GM23248 (cell line): ENCODE measurements around the gene MEAK7. TPM values are rescaled to one million over a fixed set of nuclear protein-coding genes. Genes with fewer than 3 reads are reported as not detected.

ENCODE experiments used
- DNase-seq: peaks from one replicate; pipeline ENCODE4 v3.0.0-alpha.2; 2015
- H2AFZ ChIP-seq: fragments of 200-600 bp; sonication (generic); 2 replicates; pipeline ENCODE4 v1.6.1; 2016; ENCODE audit warnings: antibody characterized with exemption
- H3F3A ChIP-seq: fragments of 200-600 bp; sonication (generic); 2 replicates; pipeline ENCODE4 v1.6.1; 2016; ENCODE audit warnings: mild to moderate bottlenecking, antibody characterized with exemption, mixed run types; ENCODE audit not compliant: insufficient read depth
- H3K27ac ChIP-seq: fragments of 200-600 bp; sonication (generic); 2 replicates; pipeline ENCODE4 v1.5.1; 2016; ENCODE audit warnings: mild to moderate bottlenecking
- H3K27me3 ChIP-seq: fragments of 200-600 bp; sonication (generic); replicated peaks from 2 replicates; pipeline ENCODE4 v1.6.1; 2016; ENCODE audit warnings: mild to moderate bottlenecking; ENCODE audit not compliant: insufficient read depth
- H3K36me3 ChIP-seq: fragments of 200-600 bp; sonication (generic); 2 replicates; pipeline ENCODE4 v1.6.1; 2016; ENCODE audit warnings: low read depth, mild to moderate bottlenecking
- H3K4me1 ChIP-seq: fragments of 200-600 bp; sonication (generic); 2 replicates; pipeline ENCODE4 v1.6.1; 2016; ENCODE audit warnings: mild to moderate bottlenecking; ENCODE audit not compliant: insufficient read depth
- H3K4me2 ChIP-seq: fragments of 200-600 bp; sonication (generic); one replicate; pipeline ENCODE4 v1.6.1; 2016; ENCODE audit warnings: mild to moderate bottlenecking; ENCODE audit not compliant: unreplicated experiment
- H3K4me3 ChIP-seq: fragments of 200-600 bp; sonication (generic); 2 replicates; pipeline ENCODE4 v1.5.1; 2016; ENCODE audit warnings: mild to moderate bottlenecking
- H3K79me2 ChIP-seq: fragments of 200-600 bp; sonication (generic); 2 replicates; pipeline ENCODE4 v1.6.1; 2016; ENCODE audit warnings: mild to moderate bottlenecking; ENCODE audit not compliant: insufficient read depth
- H3K9ac ChIP-seq: fragments of 200-600 bp; sonication (generic); 2 replicates; pipeline ENCODE4 v1.6.1; 2016; ENCODE audit warnings: mild to moderate bottlenecking
- H3K9me2 ChIP-seq: fragments of 200-600 bp; sonication (generic); 2 replicates; pipeline ENCODE4 v1.6.1; 2016; ENCODE audit warnings: mixed run types, mild to moderate bottlenecking, moderate library complexity; ENCODE audit not compliant: insufficient read depth
- H3K9me3 ChIP-seq: fragments of 200-600 bp; sonication (generic); one replicate; pipeline ENCODE4 v1.6.1; 2017; ENCODE audit warnings: low read depth
- H4K20me1 ChIP-seq: fragments of 200-600 bp; sonication (generic); 2 replicates; pipeline ENCODE4 v1.6.0; 2016; ENCODE audit not compliant: insufficient read depth
- EZH2 ChIP-seq: fragments of 200-600 bp; sonication (generic); IDR thresholded peaks from 2 replicates; pipeline ENCODE4 v1.6.1; 2018; ENCODE audit warnings: antibody characterized with exemption, mild to moderate bottlenecking; ENCODE audit not compliant: insufficient read depth, poor library complexity, severe bottlenecking
- EZH2phosphoT487 ChIP-seq: fragments of 200-600 bp; sonication (generic); IDR thresholded peaks from 2 replicates; pipeline ENCODE4 v1.6.1; 2018; ENCODE audit warnings: antibody characterized with exemption, moderate library complexity, mild to moderate bottlenecking, low read depth; ENCODE audit not compliant: insufficient read depth
- WGBS, 2 experiments: methylation state at CpG; one replicate each; pipeline ENCODE4 v1.1.6; 2015 to 2017; ENCODE audit warnings: low lambda C conversion rate in 2 of 2, low coverage in 1 of 2; ENCODE audit errors: missing lambda C conversion rate in 2 of 2; 5-methylcytosine and 5-hydroxymethylcytosine counted together
- in situ Hi-C: fragments of 300-500 bp; cut with MboI; formaldehyde crosslinking; loops from 2 replicates; pipeline ENCODE4 v1.15.0; 2020
- polyA plus RNA-seq: library from polyadenylated mRNA; unstranded; fragments of >200 nt; fragmentation: Nextera tagmentation; extraction: Ambion mirVana; gene quantifications from 2 replicates; pipeline ENCODE4 v1.2.1, GENCODE V29; 2016
- total RNA-seq: library from RNA; depleted of rRNA; stranded (reverse); fragments of >200 nt; shearing (Covaris generic); gene quantifications from 2 replicates; pipeline ENCODE4 v1.2.3, GENCODE V29; 2014

The MEAK7 gene
- total and polyA plus RNA-seq, 2 experiments from 2014 or later, result 45.6 to 62.0 TPM

DNA sequence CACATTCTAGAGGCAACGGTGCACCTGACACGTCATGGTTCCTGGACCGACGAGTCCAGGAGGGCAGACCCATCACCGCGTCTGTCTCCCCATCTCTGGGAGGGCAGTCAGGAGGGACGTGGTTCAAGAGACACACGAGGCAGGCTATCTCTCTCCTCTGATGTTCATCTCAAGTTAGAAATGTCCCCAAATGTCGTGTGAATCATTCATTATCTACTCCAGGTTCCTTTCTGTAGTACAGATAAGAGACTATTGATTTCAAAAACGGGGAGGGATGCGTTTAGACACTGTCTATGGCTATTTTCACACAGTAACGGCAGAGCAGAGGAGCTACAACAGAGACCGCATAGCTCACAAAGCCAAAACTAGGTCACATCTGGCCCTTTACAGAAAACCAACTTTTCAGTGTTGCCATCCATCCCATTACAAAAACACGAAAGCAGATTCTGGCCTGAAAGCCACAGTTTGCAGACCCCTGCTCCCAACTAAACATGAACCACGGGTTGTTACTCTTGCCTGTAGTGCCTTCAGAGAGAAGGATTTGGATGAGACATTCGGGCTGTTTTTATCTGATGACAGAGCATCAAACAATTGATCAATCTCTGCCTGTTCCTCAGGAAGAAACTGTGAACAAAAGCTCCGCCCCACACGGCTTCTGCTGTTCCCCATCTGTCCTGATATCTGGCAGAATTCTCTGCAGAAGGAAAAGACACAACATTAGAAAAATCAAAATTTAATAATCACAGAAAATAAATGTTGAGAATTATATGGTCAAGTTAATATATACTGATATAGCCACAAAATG lies 6.8 kb downstream of the MEAK7 start:
- Histone ChIP-seq H3K27ac (no peak overlapping the region), H3K79me2 (peaks cover 80% of the 10 kb centered on the region), H3K4me2 (no peak overlapping the region), H3K9ac (no peak overlapping the region), H3K9me3 (no peaks in the 10 kb centered on the region), H3K4me1 (peaks cover 19% of the 10 kb centered on the region), H3K36me3 (peaks cover 66% of the 10 kb centered on the region), H3K4me3 (no peak overlapping the region), H3K9me2 (no peaks in the 10 kb centered on the region), H3F3A (peaks cover 6% of the 10 kb centered on the region; the same call in 1 of the 2 replicates), H4K20me1 (no peaks in the 10 kb centered on the region), H3K27me3 (no peaks in the 10 kb centered on the region), H2AFZ (no peak overlapping the region)
- WGBS, 2 experiments, result 84 to 86% methylated on average over 18 of the region's 18 CpGs
- in situ Hi-C loops, result no loop called here
- no peak for DNase-seq
- TF ChIP-seq EZH2, result no peak
- TF ChIP-seq EZH2phosphoT487, result no peak

DNA sequence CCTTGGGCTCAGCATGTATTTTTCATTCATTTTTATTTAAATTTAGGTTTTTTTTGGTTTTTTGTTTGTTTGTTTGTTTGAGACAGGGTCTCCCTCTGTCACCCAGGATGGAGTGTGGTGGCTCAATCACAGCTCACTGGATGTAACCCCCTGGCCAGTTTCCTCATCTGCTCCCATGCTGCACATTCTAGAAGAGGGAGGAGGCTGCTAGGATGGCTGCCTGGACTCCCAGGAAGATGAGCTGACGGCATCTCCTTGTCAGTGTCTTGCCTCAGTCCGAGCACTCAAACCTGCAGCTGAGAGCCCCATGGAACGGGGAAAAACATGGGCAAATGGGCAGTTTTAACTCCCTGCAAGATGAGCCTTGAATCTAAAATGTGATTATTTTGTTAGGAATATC lies 7.5 kb downstream of the MEAK7 start:
- H3K4me3 ChIP-seq, result no peak overlapping the region
- TF ChIP-seq EZH2 (no peak), EZH2phosphoT487 (no peak)
- H3K4me1 ChIP-seq, result peaks cover 13% of the 10 kb centered on the region; the same call in 1 of the 2 replicates
- no peaks in the 10 kb centered on the region for H3K9me3 ChIP-seq
- WGBS, 2 experiments, result 96 to 97% methylated on average over 3 of the region's 3 CpGs
- no peak for DNase-seq
- no peak overlapping the region for H3K4me2 ChIP-seq
- H3K79me2 ChIP-seq, result peaks cover 74% of the 10 kb centered on the region
- peaks cover 6% of the 10 kb centered on the region; the same call in 1 of the 2 replicates for H3F3A ChIP-seq
- H3K9me2 ChIP-seq, result no peaks in the 10 kb centered on the region
- H3K27ac ChIP-seq, result no peak overlapping the region
- no peak overlapping the region for H2AFZ ChIP-seq
- H3K36me3 ChIP-seq, result peaks cover 67% of the 10 kb centered on the region
- no peak overlapping the region for H3K9ac ChIP-seq
- H4K20me1 ChIP-seq, result no peaks in the 10 kb centered on the region
- in situ Hi-C loops, result no loop called here
- no peaks in the 10 kb centered on the region for H3K27me3 ChIP-seq

DNA sequence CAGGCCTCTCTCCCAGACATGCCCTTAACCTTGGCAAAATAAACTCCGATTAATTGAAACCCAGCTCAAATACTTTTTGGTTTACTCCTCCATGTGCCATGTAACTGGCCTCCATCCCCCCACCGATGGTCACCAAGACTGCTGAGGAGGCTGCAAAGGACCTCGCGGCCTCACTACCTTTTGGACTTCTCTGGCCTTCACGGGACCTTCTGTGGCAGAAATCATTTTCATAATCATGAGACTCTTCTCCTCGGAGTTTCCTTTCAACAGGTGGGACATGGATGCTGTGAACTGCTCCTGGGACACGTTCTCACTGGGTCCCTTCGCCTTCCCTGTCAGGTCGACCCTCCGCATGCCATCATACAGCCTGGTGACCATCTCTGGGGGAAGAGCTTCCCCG lies 9.0 kb downstream of the MEAK7 start:
- Histone ChIP-seq H4K20me1 (no peaks in the 10 kb centered on the region), H2AFZ (no peak overlapping the region), H3K4me3 (no peak overlapping the region), H3K9me2 (no peaks in the 10 kb centered on the region), H3K36me3 (peaks cover 75% of the 10 kb centered on the region), H3K9ac (no peak overlapping the region), H3K9me3 (no peaks in the 10 kb centered on the region), H3F3A (peaks cover 6% of the 10 kb centered on the region; the same call in 1 of the 2 replicates), H3K27me3 (no peaks in the 10 kb centered on the region), H3K4me2 (no peak overlapping the region), H3K79me2 (peaks cover 62% of the 10 kb centered on the region), H3K4me1 (peaks cover under 1% of the 10 kb centered on the region; the same call in 1 of the 2 replicates), H3K27ac (no peak overlapping the region)
- 95 to 97% methylated on average over 11 of the region's 11 CpGs for WGBS, 2 experiments
- in situ Hi-C loops, result no loop called here
- DNase-seq, result no peak
- TF ChIP-seq EZH2phosphoT487 (no peak), EZH2 (no peak)

DNA sequence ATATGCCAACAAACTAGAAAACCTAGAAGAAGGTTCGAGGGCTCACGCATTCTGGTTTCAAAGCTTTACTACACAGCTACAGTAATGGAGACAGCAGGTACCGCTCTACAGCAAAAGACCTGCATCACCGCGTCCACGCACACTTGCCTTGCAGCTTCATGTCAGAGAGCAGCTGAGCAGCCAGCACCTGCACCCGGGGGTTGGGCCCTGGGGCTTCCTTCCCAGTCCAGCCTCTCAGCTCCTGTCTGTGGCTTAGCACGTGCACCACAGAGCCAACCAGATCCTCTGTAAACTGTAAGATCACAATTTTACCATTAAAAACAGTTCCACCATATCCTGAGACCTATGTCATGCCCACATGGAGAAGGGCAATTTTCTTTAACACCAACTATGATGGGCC lies 15.3 kb downstream of the MEAK7 start:
- Histone ChIP-seq H4K20me1 (no peaks in the 10 kb centered on the region), H3K9me3 (no peaks in the 10 kb centered on the region), H3K79me2 (peaks cover 15% of the 10 kb centered on the region), H3K27me3 (no peaks in the 10 kb centered on the region), H3K9me2 (no peaks in the 10 kb centered on the region), H3K36me3 (peaks cover 58% of the 10 kb centered on the region), H3K4me3 (no peak overlapping the region), H3F3A (0 out of 2 replicates have a peak, but pooled peaks cover 5% of the 10 kb centered on the region), H3K4me1 (no peaks in the 10 kb centered on the region), H3K9ac (no peak overlapping the region), H2AFZ (no peak overlapping the region), H3K27ac (no peak overlapping the region), H3K4me2 (no peak overlapping the region)
- DNase-seq, result no peak
- 89% methylated on average over 7 of the region's 8 CpGs for WGBS, 2 experiments
- TF ChIP-seq EZH2phosphoT487 (no peak), EZH2 (no peak)
- in situ Hi-C loops, result loop anchor here (10.0 kb wide), 1 partner anchor 204 kb away; no protein-coding TSS in a partner anchor
